ENCODE measurements around the gene HABP4. TPM values are rescaled to one million over a fixed set of nuclear protein-coding genes. Genes with fewer than 3 reads are reported as not detected.

The HABP4 gene
- total RNA-seq, 2 experiments from 2014 or later: 6.1 to 7.2 TPM

Other genes with a start within 250 kb of the HABP4 start
- not detected for gene HSD17B3, start 148.0 kb upstream of the HABP4 start, total RNA-seq
- 1 to 10 TPM in 1 of 2 experiments, under 1 TPM in 1; 0.80 to 1.5 TPM for gene SLC35D2, start 66.5 kb upstream of the HABP4 start, total RNA-seq
- 10 to 100 TPM; 40.2 to 40.9 TPM for gene ZNF367, start 31.8 kb upstream of the HABP4 start, total RNA-seq
- gene CDC14B, start 169.7 kb downstream of the HABP4 start, total RNA-seq: under 1 TPM; 0.56 to 0.70 TPM
- gene PRXL2C, start 205.1 kb downstream of the HABP4 start, total RNA-seq: 1 to 10 TPM; 4.1 to 4.2 TPM

All from activated naive CD8-positive, alpha-beta T cell treated with anti-CD3 and anti-CD28 coated beads for 36 hours (primary cell).